Epithelial cell of proximal tubule (primary cell): ENCODE data around the gene CRACDL. TPM values are rescaled to one million over a fixed set of nuclear protein-coding genes. Genes with fewer than 3 reads are reported as not detected.
"Not testable (repeated sequence)": the region's sequence is repeated elsewhere in the genome, so short reads cannot be mapped to it uniquely, and the experiment has no call there.

ENCODE experiments used
- DNase-seq: peaks from one replicate; pipeline ENCODE4 v3.0.0-alpha.2; 2011; ENCODE audit warnings: low read depth
- H3K4me3 ChIP-seq: 2 replicates; pipeline ENCODE4 v1.5.1; 2011; ENCODE audit warnings: low read depth, mild to moderate bottlenecking, low read length
- CTCF ChIP-seq: conservative IDR thresholded peaks from 2 replicates; pipeline ENCODE4 v1.5.1; 2012; ENCODE audit warnings: low read depth, mild to moderate bottlenecking, low read length
- total RNA-seq: library from RNA; depleted of rRNA; stranded (reverse); fragments of >200 nt; gene quantifications from 2 replicates; pipeline ENCODE4 v1.2.3, GENCODE V29; 2015

CRACDL gene
- total RNA-seq, 1 donor from 2014 or later, result 1.0 TPM

- no peak overlapping the region for H3K4me3 ChIP-seq
- no peak for TF ChIP-seq CTCF
- no peak for DNase-seq
These were observed 34.7 kb downstream of the CRACDL start for GRCh38 chr2:98901291-98901690.

GRCh38 chr2:98900721-98901120, 35.3 kb downstream of the CRACDL start:
- DNase-seq, result no peak
- no peak overlapping the region for H3K4me3 ChIP-seq
- no peak for TF ChIP-seq CTCF

- H3K4me3 ChIP-seq, result not testable (repeated sequence)
These were observed 36.3 kb downstream of the CRACDL start for GRCh38 chr2:98899703-98900078.

GRCh38 chr2:98899041-98899702, 36.9 kb downstream of the CRACDL start:
- no peak overlapping the region for H3K4me3 ChIP-seq
- no peak for TF ChIP-seq CTCF
- no peak for DNase-seq

More at GRCh38 chr2:98899703-98900078, 36.3 kb downstream of the CRACDL start:
- DNase-seq, result not testable (repeated sequence)

- no peak for TF ChIP-seq CTCF
- H3K4me3 ChIP-seq, result no peak overlapping the region
- DNase-seq, result no peak
These were observed 37.6 kb downstream of the CRACDL start for GRCh38 chr2:98898423-98898841.

- no peak for DNase-seq
- TF ChIP-seq CTCF, result no peak
- H3K4me3 ChIP-seq, result no peak overlapping the region
These were observed 38.3 kb downstream of the CRACDL start for GRCh38 chr2:98897746-98898145.

GRCh38 chr2:98896944-98897343, 39.1 kb downstream of the CRACDL start:
- no peak for DNase-seq
- no peak overlapping the region for H3K4me3 ChIP-seq
- TF ChIP-seq CTCF, result no peak

- no peak for DNase-seq
- TF ChIP-seq CTCF, result no peak
- H3K4me3 ChIP-seq, result no peak overlapping the region
These were observed 39.6 kb downstream of the CRACDL start for GRCh38 chr2:98896416-98896815.
